ES-I3 (cell line): ENCODE results near the gene TACC3.
A peak's percentile ranks its signal among the peaks of the same experiment; 100 is the strongest.

Source experiments
- H3K36me3 ChIP-seq: 2 replicates; pipeline ENCODE4 v1.6.1; 2013; ENCODE audit warnings: mild to moderate bottlenecking, low read length, control low read depth, moderate library complexity; ENCODE audit not compliant: insufficient read depth
- H3K4me1 ChIP-seq: 2 replicates; pipeline ENCODE4 v1.6.1; 2013; ENCODE audit warnings: mild to moderate bottlenecking, control low read depth, low read length; ENCODE audit not compliant: insufficient read depth
- H3K9ac ChIP-seq: 2 replicates; pipeline ENCODE4 v1.6.1; 2013; ENCODE audit warnings: low read depth, mild to moderate bottlenecking, low read length, moderate library complexity
- H3K9me3 ChIP-seq: 2 replicates; pipeline ENCODE4 v1.6.1; 2013; ENCODE audit warnings: mild to moderate bottlenecking, low read length, moderate library complexity; ENCODE audit not compliant: control insufficient read depth, insufficient read depth

The TACC3 gene

DNA sequence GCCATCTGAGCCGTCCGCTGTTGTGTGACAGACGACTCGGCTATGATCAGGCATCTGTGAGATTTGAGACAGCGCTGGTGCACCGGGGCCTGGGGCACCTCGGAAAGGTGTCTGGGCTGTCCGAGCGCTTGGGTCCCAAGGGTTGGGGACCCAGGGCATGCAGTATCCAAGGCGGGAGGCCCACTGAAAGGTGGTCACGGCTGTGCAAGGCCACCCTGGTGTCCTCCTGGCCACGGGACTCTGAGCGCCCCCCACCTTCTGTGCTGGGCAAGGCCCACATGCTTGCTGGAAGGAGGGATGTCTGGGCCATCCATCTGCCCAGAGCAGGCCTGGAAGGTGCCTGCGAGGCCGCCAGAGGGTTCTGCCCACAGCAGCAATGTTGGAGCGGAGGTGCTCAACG, 19.9 kb downstream of the TACC3 start:
- Histone ChIP-seq H3K4me1 (no peaks in the 10 kb centered on the region), H3K9ac (no peak overlapping the region), H3K36me3 (peaks cover 49% of the 10 kb centered on the region), H3K9me3 (peaks cover 10% of the 10 kb centered on the region)

- Histone ChIP-seq H3K4me1 (no peaks in the 10 kb centered on the region), H3K9me3 (peaks cover 3% of the 10 kb centered on the region; the same call in 1 of the 2 replicates), H3K9ac (no peak overlapping the region), H3K36me3 (peaks cover 33% of the 10 kb centered on the region)
Observed at GRCh38 chr4:1743551-1743950, 22.2 kb downstream of the TACC3 start.

DNA sequence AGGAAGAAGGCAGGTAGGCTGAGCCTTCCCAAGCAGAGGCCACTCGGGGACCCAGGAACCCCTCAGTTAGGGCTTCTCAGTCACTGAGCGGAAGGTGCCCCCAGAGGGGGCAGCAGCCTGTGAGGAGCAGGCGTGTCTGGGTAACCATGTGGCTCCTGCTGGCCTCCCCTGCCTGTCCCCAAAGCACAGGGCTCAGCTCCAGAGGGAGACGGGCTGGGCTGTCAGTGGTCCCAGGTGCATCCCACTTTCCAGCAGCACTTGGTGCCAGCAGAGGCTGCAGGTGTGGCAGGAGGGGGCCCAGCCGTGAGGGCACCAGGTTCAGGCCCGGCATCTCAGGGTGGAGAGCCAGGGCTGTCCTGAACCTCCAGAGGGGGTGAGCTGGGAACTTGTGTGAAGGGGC, 22.7 kb downstream of the TACC3 start:
- Histone ChIP-seq H3K36me3 (peaks cover 28% of the 10 kb centered on the region), H3K9me3 (no peaks in the 10 kb centered on the region), H3K4me1 (no peaks in the 10 kb centered on the region), H3K9ac (no peak overlapping the region)

- no peaks in the 10 kb centered on the region for H3K4me1 ChIP-seq
- H3K36me3 ChIP-seq: peaks cover 27% of the 10 kb centered on the region
- H3K9me3 ChIP-seq: no peaks in the 10 kb centered on the region
- H3K9ac ChIP-seq: no peak overlapping the region
Observed at GRCh38 chr4:1744552-1744951, 23.2 kb downstream of the TACC3 start.

GRCh38 chr4:1745165-1745564, 23.8 kb downstream of the TACC3 start:
- no peaks in the 10 kb centered on the region for H3K9me3 ChIP-seq
- H3K36me3 ChIP-seq: peaks cover 25% of the 10 kb centered on the region
- no peaks in the 10 kb centered on the region for H3K4me1 ChIP-seq
- no peak overlapping the region for H3K9ac ChIP-seq

GRCh38 chr4:1745697-1746096, 24.4 kb downstream of the TACC3 start:
- Histone ChIP-seq H3K9ac (no peak overlapping the region), H3K36me3 (peaks cover 20% of the 10 kb centered on the region), H3K4me1 (no peaks in the 10 kb centered on the region), H3K9me3 (no peaks in the 10 kb centered on the region)

DNA sequence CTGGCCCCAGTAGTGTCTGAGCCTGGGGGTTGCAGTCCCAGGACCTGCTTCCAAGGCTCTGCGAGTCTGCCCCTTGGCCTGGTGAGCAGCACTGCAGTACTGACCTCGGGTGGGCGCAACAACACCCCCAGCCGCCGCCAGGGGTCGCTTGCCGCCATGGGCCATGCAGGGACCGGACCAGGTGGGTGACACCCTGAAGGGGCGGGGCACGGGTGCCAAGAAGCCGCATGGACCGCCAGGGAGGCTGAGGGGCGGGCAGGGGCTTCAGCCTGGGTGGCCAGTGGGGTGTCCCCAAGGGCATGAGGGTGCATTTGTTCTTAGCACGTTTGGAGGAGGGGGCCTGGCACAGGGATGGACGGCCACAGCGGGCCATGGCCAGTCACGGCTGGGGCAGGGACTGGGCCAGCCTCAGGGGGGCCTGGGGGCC, 25.0 kb downstream of the TACC3 start:
- peaks cover 18% of the 10 kb centered on the region for H3K36me3 ChIP-seq
- H3K4me1 ChIP-seq: no peaks in the 10 kb centered on the region
- no peaks in the 10 kb centered on the region for H3K9me3 ChIP-seq
- H3K9ac ChIP-seq: no peak overlapping the region

GRCh38 chr4:1746919-1747602, 25.7 kb downstream of the TACC3 start:
- no peaks in the 10 kb centered on the region for H3K9me3 ChIP-seq
- peaks cover 10% of the 10 kb centered on the region for H3K36me3 ChIP-seq
- H3K4me1 ChIP-seq: peaks cover 4% of the 10 kb centered on the region
- H3K9ac ChIP-seq: no peak overlapping the region

GRCh38 chr4:1747603-1747967, 26.3 kb downstream of the TACC3 start:
- Histone ChIP-seq H3K9me3 (no peaks in the 10 kb centered on the region), H3K36me3 (peaks cover 9% of the 10 kb centered on the region), H3K9ac (no peak overlapping the region), H3K4me1 (peaks cover 10% of the 10 kb centered on the region)

DNA sequence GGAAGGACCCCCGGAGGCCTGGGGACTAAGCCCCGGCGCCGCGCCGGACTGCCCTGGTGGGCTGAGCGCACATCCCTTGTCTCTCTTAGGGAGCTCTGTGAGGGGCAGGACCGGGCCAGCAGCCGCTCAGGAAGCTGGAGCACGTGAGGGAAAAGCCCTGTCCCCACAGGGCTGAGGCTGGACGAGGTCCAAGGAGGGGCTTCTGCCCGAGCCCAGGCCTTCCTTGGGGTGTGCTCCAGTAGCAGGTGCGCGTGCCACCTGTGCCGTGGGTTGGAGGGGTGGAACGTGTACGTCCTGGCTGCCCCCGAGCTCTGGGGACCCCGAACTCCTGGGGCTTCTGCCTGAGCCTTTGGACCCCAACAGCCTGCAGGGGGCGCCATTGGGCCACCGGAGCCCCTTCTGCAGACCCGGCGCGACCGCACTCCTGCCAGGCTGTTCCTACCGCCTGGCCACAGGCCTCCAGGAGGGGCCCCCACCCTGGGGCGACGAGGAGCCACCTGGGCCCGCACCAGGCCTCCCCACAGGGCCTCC, 27.2 kb downstream of the TACC3 start:
- Histone ChIP-seq H3K36me3 (peaks cover 8% of the 10 kb centered on the region), H3K9me3 (no peaks in the 10 kb centered on the region), H3K4me1 (peaks cover 13% of the 10 kb centered on the region), H3K9ac (peak overlapping the region; percentile 13; the same call in 1 of the 2 replicates)

GRCh38 chr4:1749370-1749769, 28.0 kb downstream of the TACC3 start:
- H3K4me1 ChIP-seq: peaks cover 13% of the 10 kb centered on the region
- no peaks in the 10 kb centered on the region; the same call in 1 of the 2 replicates for H3K36me3 ChIP-seq
- H3K9me3 ChIP-seq: no peaks in the 10 kb centered on the region
- no peak overlapping the region for H3K9ac ChIP-seq

DNA sequence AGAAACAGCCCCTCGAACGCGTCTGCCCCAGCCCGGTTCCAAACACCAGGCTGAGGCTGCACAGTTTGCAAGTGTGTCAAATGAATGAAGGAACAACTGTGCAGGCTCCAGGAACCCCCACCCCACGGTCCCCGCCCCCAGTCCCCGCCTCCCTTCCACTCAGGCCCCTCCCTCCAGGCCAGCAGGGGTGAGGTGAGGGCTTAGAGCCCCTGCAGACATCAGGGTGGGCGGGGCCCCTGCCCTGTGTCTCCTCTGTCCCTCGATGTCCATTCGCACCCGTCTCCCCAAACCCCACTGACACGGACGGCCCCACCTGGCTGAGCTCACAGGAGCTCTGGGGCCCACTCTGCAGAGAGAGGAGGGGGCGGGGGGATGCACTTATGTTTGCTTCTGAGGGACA, 28.5 kb downstream of the TACC3 start:
- H3K4me1 ChIP-seq: peaks cover 13% of the 10 kb centered on the region
- no peaks in the 10 kb centered on the region; the same call in 1 of the 2 replicates for H3K36me3 ChIP-seq
- H3K9ac ChIP-seq: no peak overlapping the region
- H3K9me3 ChIP-seq: no peaks in the 10 kb centered on the region

DNA sequence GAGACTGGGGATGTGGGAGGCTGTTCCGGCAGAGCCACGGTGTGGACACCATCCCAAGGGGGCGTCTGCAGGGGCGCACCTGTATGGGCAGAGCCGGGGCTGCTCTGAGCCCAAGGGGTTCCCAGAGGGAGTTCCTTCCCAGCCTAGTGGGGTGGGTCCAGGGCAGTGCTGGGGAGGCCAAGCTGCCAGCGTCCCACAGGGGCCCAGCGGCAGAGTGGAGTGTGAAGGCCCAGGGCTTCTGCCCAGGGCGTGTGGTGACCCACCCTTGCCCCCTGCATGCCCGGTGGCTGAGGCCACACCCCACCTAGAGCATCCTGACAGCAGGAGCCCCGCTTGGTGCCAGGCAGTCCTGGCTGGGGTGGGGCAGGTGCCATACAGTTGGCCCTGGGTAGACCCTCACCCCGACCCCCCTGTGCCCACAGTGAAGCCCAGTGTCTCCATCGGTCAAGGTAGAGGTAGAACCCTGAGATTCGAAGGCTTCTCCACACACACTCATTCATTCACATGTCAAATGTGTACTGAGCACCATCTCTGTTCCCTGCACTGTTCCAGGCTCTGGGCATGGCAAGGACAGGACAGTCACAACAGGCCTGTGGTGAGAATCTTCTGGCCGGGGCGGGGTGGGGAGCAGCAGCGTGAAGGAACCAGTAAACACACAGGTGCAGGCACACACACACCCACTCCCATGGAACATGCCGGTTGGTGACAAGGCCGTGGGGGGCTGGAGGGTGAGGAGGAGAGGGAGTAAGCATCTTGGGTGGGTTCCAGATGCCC, 29.2 kb downstream of the TACC3 start:
- Histone ChIP-seq H3K9me3 (no peaks in the 10 kb centered on the region), H3K4me1 (peaks cover 13% of the 10 kb centered on the region), H3K9ac (no peak overlapping the region), H3K36me3 (no peaks in the 10 kb centered on the region)

DNA sequence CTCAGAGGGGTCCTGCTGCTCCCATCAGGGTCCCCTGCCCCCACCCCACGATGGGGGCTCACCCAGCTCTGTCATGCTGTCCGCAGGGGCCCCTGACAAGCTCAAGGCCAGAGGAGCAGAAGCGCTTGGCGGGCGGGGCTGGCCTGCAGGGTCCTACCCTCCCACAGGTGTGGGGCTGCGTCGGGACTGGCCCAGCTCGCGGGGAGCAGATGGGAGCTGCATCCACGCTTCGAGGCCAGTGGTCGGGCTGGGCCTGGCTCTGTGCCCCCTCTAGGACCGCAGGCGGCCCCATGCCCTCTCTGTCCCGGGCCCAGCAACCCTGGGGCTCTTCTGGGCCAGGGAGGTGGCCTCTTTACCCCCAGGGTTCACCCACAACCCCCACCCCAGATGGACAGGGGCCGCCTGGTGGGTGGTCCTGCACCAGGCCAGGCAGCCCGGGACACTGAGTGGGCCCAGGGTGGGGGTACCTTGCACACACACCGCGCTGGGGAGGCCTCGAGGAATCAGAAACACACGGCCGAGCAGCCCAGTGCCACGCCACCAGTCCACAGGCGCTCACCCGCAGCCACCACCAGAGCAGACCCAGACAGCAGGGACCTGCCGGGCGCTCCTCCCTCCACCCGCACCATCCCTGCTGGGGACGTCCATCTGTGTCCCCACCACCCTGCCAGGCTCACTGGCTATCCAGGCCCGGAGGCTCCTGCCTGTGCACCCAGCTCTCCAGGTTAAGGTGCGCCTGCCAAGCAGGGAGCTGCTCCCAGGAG, 30.0 kb downstream of the TACC3 start:
- Histone ChIP-seq H3K9me3 (no peaks in the 10 kb centered on the region), H3K36me3 (no peaks in the 10 kb centered on the region), H3K4me1 (peaks cover 13% of the 10 kb centered on the region), H3K9ac (no peak overlapping the region)
